Activated CD8-positive, alpha-beta memory T cell treated with anti-CD3 and anti-CD28 coated beads for 4 hours (primary cell): ENCODE data around the gene AKIP1.
A peak's percentile ranks its signal among the peaks of the same experiment; 100 is the strongest.

Experiments
- DNase-seq, 2 donors: peaks; one replicate each; pipeline ENCODE4 v3.0.0-alpha.2; 2020; ENCODE audit warnings: low read depth in 2 of 2

The AKIP1 gene

DNA sequence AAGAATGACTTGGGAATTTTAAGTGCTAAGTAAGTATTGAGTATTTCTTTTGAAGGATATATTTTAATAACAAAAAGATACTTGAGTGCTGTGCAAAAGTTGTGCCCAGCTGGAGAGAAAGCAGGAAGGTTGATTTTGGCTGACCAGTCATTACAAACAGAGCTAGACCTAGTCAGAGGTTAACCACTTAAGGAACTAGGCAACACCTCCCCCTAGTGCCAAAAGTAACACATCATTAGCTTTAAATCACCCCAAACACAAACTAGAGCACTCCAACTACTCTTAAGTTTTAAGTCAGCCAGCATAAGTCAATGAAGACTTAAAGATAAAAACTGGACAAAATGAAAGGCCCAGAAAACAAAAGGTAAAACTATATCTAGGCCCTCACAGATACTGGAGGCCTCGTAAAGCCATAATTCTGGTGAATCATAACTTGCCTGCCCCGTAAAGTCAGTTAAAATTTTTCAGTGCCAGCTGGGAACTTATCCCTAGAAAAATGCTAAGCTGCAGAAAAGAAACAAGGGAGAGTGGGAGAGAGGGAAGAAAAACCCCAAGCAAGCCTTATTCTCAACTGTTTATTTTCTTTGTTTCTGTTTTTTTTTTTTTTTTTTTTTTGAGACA lies 48.7 kb downstream of the AKIP1 start:
- DNase-seq = no peak

DNA sequence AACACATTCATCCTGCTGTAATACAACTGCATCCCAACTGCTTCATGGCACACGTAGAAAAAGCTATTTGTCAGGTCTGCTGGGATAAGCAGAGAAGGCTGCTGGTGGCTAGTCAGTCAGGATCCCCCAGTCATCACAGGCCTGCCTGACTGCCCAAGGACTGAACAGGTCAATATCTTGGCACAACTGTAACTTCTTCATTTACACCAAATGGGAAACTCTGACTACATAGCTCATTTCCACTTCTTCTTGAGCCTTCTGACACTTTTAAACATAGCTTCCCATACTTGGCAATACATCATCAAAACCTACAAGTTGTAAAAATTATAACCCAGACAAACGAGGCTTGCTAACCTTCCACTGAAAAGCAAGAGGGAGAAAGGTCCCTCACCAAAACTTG lies 50.4 kb downstream of the AKIP1 start:
- DNase-seq = no peak

DNA sequence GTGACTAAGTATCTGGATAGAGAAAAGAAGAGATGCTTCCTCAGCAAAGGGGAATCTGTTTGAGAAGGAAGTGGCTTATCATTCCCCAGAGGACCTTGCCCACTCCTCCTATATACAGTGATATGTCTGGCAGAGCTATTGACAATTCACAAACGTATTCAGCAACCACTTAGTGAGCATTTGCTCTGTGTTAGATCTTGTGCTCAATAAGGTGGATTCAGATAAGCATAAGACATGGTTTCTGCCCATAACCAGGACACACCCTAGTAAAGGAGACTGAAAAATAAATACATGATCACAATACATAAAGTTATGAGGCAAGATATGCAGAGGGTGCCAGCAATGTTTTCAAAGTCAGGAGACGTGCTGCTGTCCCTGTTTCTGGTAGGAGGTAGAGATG lies 51.9 kb downstream of the AKIP1 start:
- no peak for DNase-seq

DNA sequence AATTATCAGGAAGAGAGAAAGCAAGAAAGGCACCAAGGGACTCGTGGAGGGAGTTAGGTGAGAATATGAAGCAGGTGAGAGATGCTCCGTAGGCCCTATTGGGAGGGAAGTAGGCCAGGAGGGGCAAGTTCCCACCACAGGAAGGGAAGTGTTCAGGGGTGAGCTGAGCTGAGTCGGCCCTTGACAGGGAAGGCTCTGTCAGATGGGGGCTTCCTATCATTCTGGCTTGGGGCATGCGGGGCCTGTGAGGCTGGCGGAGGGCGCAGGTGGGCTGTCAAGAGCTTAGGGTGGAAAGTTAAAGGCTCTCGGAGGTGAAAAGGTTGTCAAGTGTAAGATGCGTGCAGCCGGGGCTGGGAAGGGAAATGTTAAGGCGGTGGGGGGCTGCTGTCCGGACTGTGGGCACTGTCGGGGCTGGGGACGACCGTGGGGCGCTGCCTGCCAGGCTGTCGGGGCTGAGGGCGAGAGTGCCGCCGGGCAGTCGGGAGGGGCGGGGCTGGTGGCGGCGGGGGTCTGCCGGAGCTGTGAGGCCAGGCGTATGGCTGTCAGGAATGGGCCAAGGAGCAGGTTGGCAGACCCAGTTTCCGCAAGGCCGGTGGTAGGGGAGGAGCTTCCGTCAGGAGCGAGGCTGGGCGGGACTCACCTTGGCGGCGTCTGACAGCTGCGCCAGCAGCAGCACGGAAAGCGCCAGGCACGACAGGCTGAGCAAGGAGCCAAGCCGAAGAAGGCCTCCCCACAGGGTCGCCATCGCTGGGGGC lies 52.8 kb downstream of the AKIP1 start:
- peak; percentile 49 to 64 for DNase-seq

DNA sequence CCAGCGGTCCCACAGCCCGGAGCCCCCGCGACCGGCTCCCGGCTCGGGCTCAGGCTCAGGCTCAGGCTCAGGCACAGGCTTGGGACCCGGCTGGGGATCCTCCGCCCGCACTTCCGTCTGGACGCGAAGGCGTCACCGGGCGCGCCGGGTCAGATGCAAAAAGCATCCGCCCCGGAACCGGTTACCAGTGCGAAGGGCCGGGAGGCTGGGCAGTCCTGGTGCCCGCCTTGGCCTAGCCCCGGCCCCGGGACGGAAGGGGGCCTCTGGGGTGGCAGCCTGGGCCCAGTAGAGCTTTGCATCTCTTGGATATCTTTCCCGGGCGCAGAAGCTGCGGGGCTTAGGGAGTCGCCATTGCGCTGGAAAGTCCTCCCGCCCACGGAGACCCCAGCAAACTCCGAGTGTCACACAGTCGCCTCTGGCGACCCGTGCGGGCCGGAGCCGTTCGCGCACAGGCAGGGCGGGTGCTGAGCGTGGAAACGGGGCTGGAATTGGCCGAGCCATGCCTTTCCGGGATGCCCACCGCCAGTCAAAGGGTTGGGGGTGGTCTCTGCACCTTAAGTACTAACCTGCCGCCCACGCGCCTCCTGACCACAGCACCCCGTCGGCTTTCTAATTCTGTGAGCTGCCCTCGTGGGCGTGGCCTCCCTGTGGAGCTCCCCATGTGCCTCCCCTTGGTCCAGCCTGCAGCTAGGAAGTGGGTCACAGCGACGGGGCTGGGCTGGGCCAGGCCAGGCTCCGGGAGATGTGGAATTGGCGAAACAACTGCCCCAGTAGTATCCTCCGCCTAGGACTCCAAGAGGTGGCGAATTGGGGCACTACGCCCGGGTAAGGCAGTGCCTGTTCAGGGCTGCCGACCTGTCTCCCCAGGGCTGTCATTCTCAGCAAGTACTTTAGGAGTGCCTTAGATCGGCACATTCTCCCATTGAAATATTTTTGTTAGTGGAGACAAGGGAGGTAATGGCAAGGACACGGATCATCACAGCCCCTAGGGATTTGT lies 53.6 kb downstream of the AKIP1 start, which contains the start of gene TMEM9B:
TSS of gene TMEM9B (minus strand) at position 119 of the 997 bp plus-strand sequence. CDS start 129 bp downstream, outside the sequence.
- peak; percentile 51 to 54 for DNase-seq

DNA sequence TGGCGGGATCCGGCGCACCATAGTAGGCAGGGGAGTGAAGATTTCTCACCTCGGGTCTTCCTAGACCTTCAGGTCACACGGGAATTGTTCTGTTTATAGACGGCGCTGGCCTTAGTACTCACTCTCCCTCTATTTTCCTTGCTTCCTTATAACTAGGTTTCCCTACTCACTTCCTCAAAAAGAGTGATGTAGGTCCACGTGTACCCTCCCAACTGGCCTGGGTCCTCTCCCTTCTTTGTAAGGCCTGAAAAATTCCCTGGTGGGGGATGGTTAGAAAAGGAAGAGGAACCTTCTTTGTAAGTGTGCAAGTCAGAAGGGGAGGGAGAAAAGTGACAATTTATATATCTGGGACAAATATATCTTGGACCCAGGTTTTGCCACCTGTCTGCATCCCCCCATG lies 56.2 kb downstream of the AKIP1 start:
- no peak for DNase-seq
